GM20431 (cell line): ENCODE results near the gene TSC2.
"Not testable (repeated sequence)": the region's sequence is repeated elsewhere in the genome, so short reads cannot be mapped to it uniquely, and the experiment has no call there.

Source experiments
- in situ Hi-C: fragments of 300-500 bp; cut with MseI, MboI; formaldehyde crosslinking; loops from one replicate; pipeline ENCODE4 v1.15.0; 2020; ENCODE audit warnings: low sequenced_read_pairs; ENCODE audit not compliant: unreplicated experiment

TSC2 gene

GRCh38 chr16:2092256-2092620 is 44.5 kb downstream of the TSC2 start:
- in situ Hi-C loops, result no loop called here

- in situ Hi-C loops, result no loop called here
These were observed 45.1 kb downstream of the TSC2 start for GRCh38 chr16:2092866-2093265.

- in situ Hi-C loops, result no loop called here
These were observed 46.0 kb downstream of the TSC2 start for GRCh38 chr16:2093793-2094192.

- in situ Hi-C loops, result no loop called here
These were observed 47.6 kb downstream of the TSC2 start for GRCh38 chr16:2095315-2095853.

- in situ Hi-C loops, result no loop called here
These were observed 48.3 kb downstream of the TSC2 start for GRCh38 chr16:2095918-2096582.

- in situ Hi-C loops, result no loop called here
These were observed 49.2 kb downstream of the TSC2 start for GRCh38 chr16:2096853-2097595.

GRCh38 chr16:2097689-2098088 is 49.9 kb downstream of the TSC2 start:
- in situ Hi-C loops, result not testable (repeated sequence)

GRCh38 chr16:2101581-2101980 is 53.8 kb downstream of the TSC2 start:
- in situ Hi-C loops, result not testable (repeated sequence)

- in situ Hi-C loops, result no loop called here
These were observed 54.7 kb downstream of the TSC2 start for GRCh38 chr16:2102471-2102870.

- in situ Hi-C loops, result not testable (repeated sequence)
These were observed 56.7 kb downstream of the TSC2 start for GRCh38 chr16:2104464-2104863.

GRCh38 chr16:2105291-2105690 is 57.5 kb downstream of the TSC2 start:
- in situ Hi-C loops, result not testable (repeated sequence)

- in situ Hi-C loops, result not testable (repeated sequence)
These were observed 58.0 kb downstream of the TSC2 start for GRCh38 chr16:2105769-2106168.

GRCh38 chr16:2106211-2106610 is 58.4 kb downstream of the TSC2 start:
- in situ Hi-C loops, result not testable (repeated sequence)

GRCh38 chr16:2107121-2107790 is 59.5 kb downstream of the TSC2 start:
- in situ Hi-C loops, result not testable (repeated sequence)

GRCh38 chr16:2107791-2108125 is 60.0 kb downstream of the TSC2 start:
- in situ Hi-C loops, result not testable (repeated sequence)

GRCh38 chr16:2108446-2109270 is 60.9 kb downstream of the TSC2 start:
- in situ Hi-C loops, result not testable (repeated sequence)

GRCh38 chr16:2109271-2109580 is 61.4 kb downstream of the TSC2 start:
- in situ Hi-C loops, result not testable (repeated sequence)

GRCh38 chr16:2109872-2110271 is 62.1 kb downstream of the TSC2 start:
- in situ Hi-C loops, result not testable (repeated sequence)

- in situ Hi-C loops, result not testable (repeated sequence)
These were observed 62.7 kb downstream of the TSC2 start for GRCh38 chr16:2110332-2111008.

GRCh38 chr16:2111009-2111353 is 63.2 kb downstream of the TSC2 start:
- in situ Hi-C loops, result not testable (repeated sequence)
